Prostate gland (tissue), 2 donors: ENCODE data around the gene ZMYND10. TPM values are rescaled to one million over a fixed set of nuclear protein-coding genes. Genes with fewer than 3 reads are reported as not detected.

ENCODE experiments used
- DNase-seq: peaks from one replicate; pipeline ENCODE4 v3.0.0-alpha.2; 2019; ENCODE audit warnings: low spot score
- H3K27ac ChIP-seq, 2 donors: fragments of 200-600 bp; sonication (generic); 2 replicates each; pipeline ENCODE4 v1.5.1; 2017 to 2019
- H3K27me3 ChIP-seq: fragments of 200-600 bp; sonication (generic); replicated peaks from 2 replicates; pipeline ENCODE4 v1.5.1; 2019; ENCODE audit not compliant: insufficient read depth
- H3K36me3 ChIP-seq, 2 donors: fragments of 200-600 bp; sonication (generic); 1 replicate in 1 of 2; 2 replicates in 1 of 2; pipeline versions ENCODE4 v1.5.1 to v1.8.1; 2017 to 2019
- H3K4me1 ChIP-seq: fragments of 200-600 bp; sonication (generic); replicated peaks from 2 replicates; pipeline ENCODE4 v1.5.1; 2019
- H3K4me3 ChIP-seq, 2 donors: fragments of 200-600 bp; sonication (generic); 2 replicates each; pipeline ENCODE4 v1.5.1; 2017 to 2019
- H3K9me3 ChIP-seq: fragments of 200-600 bp; sonication (generic); 2 replicates; pipeline ENCODE4 v1.5.1; 2017
- POLR2A ChIP-seq: fragments of 450-650 bp; IDR thresholded peaks from one replicate; pipeline ENCODE4 v1.6.1; 2016; ENCODE audit warnings: antibody characterized with exemption, mild to moderate bottlenecking
- POLR2AphosphoS5 ChIP-seq: sonication (generic); formaldehyde crosslinking; IDR thresholded peaks from one replicate; pipeline ENCODE4 v1.6.1; 2017; ENCODE audit warnings: antibody characterized with exemption
- WGBS: methylation state at CpG from one replicate; pipeline ENCODE4 v1.1.5; 2018; 5-methylcytosine and 5-hydroxymethylcytosine counted together
- intact Hi-C: fragments of 100-400 bp; cut with DNase I; formaldehyde crosslinking; loops from one replicate; pipeline ENCODE4 v1.14.2; 2022
- total RNA-seq, 2 donors: library from RNA; depleted of rRNA; stranded (reverse); fragments of >200 nt; gene quantifications; one replicate each; pipeline ENCODE4 v1.1.0, GENCODE V29; 2016
- TF ChIP-seq, protein P1 (sequence below), 4 experiments: fragments of 200-600 bp in 2 of 4; fragments of 450-650 bp in 2 of 4; sonication (generic) in 2 of 4; IDR thresholded peaks; 1 replicate in 3 of 4; 2 replicates in 1 of 4; pipeline ENCODE4 v1.5.1; 2016 to 2019; ENCODE audit warnings: antibody characterized with exemption in 4 of 4, mild to moderate bottlenecking in 2 of 4, moderate library complexity in 2 of 4

The ZMYND10 gene
- total RNA-seq, 2 donors from 2014 or later, result 1.6 to 41.9 TPM

DNA sequence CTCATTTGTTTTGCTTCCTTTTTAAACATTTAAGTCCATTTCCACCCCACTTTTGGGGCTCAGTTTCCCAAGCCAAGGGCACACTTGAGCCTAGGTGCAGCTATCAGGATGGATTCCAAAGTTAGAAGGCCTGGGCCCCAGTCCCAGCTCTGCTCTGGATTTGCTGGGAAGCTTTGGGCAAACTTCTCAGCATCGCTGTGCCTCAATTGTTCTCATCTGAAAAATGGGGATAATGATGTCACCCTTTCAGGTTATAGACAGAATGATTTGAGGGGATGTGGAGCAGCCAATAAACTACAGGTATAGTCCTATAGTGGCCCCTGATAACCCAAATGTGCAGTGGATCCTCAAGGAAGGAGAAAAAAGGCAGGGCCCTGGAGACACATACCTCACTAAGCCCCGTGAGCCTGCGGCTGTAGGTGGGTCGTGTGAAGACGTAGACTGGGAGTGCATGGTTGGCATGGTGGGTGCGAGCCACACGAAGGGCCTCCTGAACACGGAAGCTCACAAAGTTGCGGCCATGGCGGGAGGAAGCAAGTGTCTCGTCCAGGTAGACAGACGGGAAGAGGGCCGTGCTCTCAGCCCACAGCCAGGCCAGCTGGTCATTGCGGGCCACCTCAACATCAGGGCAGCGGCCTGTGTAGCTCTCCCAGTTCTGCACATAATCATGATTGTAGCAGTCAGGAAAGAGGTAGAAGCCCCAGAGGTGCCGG lies 26.2 kb downstream of the ZMYND10 start:
- peak overlapping the region in 1 of 2 donors; percentile 90 for H3K27ac ChIP-seq
- no peaks in the 10 kb centered on the region for H3K27me3 ChIP-seq

DNA sequence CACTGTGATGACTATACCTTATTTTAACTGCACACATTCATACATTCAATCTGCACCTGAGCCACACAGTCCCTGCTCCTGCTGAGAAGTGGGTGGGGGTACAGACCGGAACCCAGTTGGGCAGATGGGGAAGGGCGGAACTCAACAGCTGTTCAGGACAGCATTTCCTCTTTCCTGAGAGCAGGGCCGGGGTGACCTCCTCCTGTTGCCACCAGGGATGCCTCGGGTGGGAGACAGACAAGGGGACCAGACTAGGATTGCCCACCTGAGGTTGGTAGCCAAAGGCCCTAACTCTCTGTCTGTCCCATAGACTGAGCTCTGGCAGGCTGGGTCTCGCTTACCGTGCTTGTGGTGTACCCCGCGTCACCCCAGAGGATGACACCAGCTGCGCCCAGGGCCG lies 26.9 kb downstream of the ZMYND10 start:
- intact Hi-C loops, result no loop called here
- Histone ChIP-seq H3K4me1 (peaks cover 27% of the 10 kb centered on the region), H3K4me3 (no peak overlapping the region), H3K27ac (peak overlapping the region in 1 of 2 donors; percentile 90), H3K9me3 (no peaks in the 10 kb centered on the region), H3K27me3 (no peaks in the 10 kb centered on the region), H3K36me3 (no peaks in the 10 kb centered on the region)
- WGBS, result 83% methylated on average over 9 of the region's 10 CpGs
- no peak for DNase-seq
- no peak for TF ChIP-seq POLR2AphosphoS5

More for the DNA sequence above, 26.2 kb downstream of the ZMYND10 start:
- intact Hi-C loops, result no loop called here
- no peaks in the 10 kb centered on the region for H3K36me3 ChIP-seq
- DNase-seq, result no peak
- WGBS, result 89% methylated on average over 16 of the region's 16 CpGs
- H3K4me1 ChIP-seq, result peaks cover 27% of the 10 kb centered on the region
- TF ChIP-seq, protein P1, sequence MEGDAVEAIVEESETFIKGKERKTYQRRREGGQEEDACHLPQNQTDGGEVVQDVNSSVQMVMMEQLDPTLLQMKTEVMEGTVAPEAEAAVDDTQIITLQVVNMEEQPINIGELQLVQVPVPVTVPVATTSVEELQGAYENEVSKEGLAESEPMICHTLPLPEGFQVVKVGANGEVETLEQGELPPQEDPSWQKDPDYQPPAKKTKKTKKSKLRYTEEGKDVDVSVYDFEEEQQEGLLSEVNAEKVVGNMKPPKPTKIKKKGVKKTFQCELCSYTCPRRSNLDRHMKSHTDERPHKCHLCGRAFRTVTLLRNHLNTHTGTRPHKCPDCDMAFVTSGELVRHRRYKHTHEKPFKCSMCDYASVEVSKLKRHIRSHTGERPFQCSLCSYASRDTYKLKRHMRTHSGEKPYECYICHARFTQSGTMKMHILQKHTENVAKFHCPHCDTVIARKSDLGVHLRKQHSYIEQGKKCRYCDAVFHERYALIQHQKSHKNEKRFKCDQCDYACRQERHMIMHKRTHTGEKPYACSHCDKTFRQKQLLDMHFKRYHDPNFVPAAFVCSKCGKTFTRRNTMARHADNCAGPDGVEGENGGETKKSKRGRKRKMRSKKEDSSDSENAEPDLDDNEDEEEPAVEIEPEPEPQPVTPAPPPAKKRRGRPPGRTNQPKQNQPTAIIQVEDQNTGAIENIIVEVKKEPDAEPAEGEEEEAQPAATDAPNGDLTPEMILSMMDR (IDR thresholded peaks at IDR 0.05), result no peak
- TF ChIP-seq POLR2A (no peak), POLR2AphosphoS5 (no peak)
- H3K4me3 ChIP-seq, result no peak overlapping the region
- no peaks in the 10 kb centered on the region for H3K9me3 ChIP-seq

DNA sequence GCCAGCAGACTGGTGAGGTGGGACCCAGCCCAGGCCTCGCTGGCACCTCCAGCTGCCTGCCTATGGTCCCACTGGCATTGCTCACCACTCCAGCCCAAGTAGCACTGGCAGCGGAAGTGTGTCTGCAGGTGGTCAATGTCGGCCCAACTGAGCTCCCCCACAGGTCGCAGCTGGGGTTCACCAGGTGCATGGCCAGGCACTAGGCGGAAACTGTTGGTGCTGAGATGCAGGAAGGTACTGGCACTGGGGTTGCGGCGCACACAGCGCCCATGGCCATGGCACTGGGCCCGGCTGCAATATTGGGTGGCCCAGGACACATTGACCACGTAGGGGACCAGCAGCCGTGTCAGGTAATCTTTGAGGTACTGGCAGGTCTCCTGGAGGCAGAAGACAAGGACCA lies 27.4 kb downstream of the ZMYND10 start:
- Histone ChIP-seq H3K27me3 (no peaks in the 10 kb centered on the region), H3K4me1 (peaks cover 27% of the 10 kb centered on the region), H3K36me3 (no peaks in the 10 kb centered on the region), H3K27ac (peak overlapping the region; percentile 90 to 91), H3K9me3 (no peaks in the 10 kb centered on the region), H3K4me3 (no peak overlapping the region)
- no peak for TF ChIP-seq POLR2A
- TF ChIP-seq, protein P1 (IDR thresholded peaks at IDR 0.05), result no peak
- no peak for TF ChIP-seq POLR2AphosphoS5
- WGBS, result 84% methylated on average over 9 of the region's 11 CpGs
- no peak for DNase-seq
- intact Hi-C loops, result no loop called here

DNA sequence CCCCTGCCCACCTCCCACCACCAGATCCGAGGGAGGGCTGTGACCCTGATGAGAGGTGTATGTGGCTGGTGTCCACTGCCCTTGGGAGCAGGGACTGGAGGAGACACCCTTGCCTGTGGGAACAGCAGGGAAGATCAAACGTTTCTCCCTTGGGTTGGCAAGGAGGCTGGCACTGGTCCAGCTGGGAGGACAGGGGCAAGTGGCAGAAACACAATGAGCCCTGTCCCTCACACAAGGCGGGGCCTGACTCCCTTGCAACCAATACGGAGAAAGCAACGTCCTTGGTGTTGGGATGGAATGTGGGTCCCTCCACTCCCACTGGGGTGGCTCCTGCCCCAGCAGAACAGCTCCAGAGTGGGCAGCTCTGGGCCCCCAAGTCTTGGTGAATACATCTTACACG lies 28.2 kb downstream of the ZMYND10 start:
- no peak for TF ChIP-seq POLR2A
- no peak for TF ChIP-seq POLR2AphosphoS5
- TF ChIP-seq, protein P1 (IDR thresholded peaks at IDR 0.05), result no peak
- no peaks in the 10 kb centered on the region for H3K36me3 ChIP-seq
- no peaks in the 10 kb centered on the region for H3K9me3 ChIP-seq
- intact Hi-C loops, result no loop called here
- H3K27ac ChIP-seq, result peak overlapping the region; percentile 90 to 91
- H3K27me3 ChIP-seq, result no peaks in the 10 kb centered on the region
- H3K4me3 ChIP-seq, result no peak overlapping the region
- 34% methylated on average over 6 of the region's 6 CpGs for WGBS
- peaks cover 27% of the 10 kb centered on the region for H3K4me1 ChIP-seq
- no peak for DNase-seq

DNA sequence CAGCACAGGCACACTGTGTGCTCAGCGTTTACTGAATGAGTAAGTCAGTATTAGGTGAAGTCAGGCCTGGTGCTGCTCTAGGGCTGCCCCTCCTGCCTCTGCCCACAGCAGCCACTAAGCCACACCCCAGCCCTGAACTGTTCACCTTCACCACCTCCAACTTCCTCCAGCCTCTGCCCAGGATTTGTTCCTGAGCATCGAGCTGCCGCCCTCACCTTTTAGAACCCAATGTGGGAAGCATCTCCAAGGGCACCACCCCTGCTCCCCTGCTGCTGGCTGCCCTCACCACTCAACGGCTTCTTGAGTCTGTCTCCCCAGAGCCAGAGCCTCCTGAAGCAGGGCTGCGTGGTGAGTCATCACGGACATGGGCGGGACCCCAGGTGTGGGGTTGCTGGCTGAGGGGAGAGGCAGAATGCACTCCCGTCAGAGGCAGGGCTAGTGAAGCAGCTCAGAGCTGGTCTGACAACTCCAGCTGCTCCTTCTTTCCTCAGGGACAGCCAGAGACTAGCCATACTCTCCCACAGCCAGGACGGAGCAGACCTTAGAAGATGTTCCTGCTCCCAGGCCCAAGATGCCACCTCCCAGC lies 28.8 kb downstream of the ZMYND10 start:
- no peaks in the 10 kb centered on the region for H3K27me3 ChIP-seq
- H3K4me3 ChIP-seq, result no peak overlapping the region
- no peaks in the 10 kb centered on the region for H3K9me3 ChIP-seq
- peak overlapping the region; percentile 90 to 91 for H3K27ac ChIP-seq
- TF ChIP-seq POLR2A (peak; percentile 86), POLR2AphosphoS5 (peak; percentile 92)
- TF ChIP-seq, protein P1 (IDR thresholded peaks at IDR 0.05), result no peak
- DNase-seq, result peak; percentile 92
- intact Hi-C loops, result no loop called here
- peaks cover 27% of the 10 kb centered on the region for H3K4me1 ChIP-seq
- H3K36me3 ChIP-seq, result no peaks in the 10 kb centered on the region
- 16% methylated on average over 9 of the region's 9 CpGs for WGBS
